ENCODE measurements around the gene ST6GAL1.
"Not testable (repeated sequence)": the region's sequence is repeated elsewhere in the genome, so short reads cannot be mapped to it uniquely, and the experiment has no call there.

Gene ST6GAL1

DNA sequence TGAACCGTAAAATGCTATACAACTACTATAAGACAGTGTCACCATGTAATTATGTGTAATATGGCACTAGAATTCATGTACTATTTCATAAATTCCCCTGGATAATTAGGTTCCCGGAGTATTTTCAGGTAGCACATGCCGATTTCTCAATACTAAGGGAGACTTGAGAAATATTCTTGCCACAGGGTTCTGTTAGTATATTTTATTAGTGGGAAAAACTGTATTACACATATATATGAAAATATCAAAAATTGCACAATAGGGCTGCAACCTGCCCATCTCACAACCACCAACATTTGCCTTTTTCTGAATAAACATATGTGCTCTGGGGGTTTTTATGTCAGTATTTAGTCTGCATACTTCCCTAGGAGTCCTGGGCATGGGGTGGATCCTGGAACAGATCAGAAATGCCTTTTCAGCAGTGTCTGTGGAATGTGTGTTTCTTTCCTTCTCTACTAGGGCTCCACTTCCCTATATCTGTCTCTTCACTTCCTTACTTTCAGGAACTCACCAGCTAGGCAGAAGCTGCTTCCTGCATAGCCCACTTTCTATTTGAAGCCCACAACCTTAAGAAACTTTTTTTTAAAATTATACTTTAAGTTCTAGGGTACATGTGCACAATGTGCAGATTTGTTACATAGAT, 121.5 kb downstream of the ST6GAL1 start:
- TF ChIP-seq, protein P1, sequence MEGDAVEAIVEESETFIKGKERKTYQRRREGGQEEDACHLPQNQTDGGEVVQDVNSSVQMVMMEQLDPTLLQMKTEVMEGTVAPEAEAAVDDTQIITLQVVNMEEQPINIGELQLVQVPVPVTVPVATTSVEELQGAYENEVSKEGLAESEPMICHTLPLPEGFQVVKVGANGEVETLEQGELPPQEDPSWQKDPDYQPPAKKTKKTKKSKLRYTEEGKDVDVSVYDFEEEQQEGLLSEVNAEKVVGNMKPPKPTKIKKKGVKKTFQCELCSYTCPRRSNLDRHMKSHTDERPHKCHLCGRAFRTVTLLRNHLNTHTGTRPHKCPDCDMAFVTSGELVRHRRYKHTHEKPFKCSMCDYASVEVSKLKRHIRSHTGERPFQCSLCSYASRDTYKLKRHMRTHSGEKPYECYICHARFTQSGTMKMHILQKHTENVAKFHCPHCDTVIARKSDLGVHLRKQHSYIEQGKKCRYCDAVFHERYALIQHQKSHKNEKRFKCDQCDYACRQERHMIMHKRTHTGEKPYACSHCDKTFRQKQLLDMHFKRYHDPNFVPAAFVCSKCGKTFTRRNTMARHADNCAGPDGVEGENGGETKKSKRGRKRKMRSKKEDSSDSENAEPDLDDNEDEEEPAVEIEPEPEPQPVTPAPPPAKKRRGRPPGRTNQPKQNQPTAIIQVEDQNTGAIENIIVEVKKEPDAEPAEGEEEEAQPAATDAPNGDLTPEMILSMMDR (conservative IDR thresholded peaks at IDR 0.05; ENCODE audit: low read depth, low read length): no peak
- H3K4me3 ChIP-seq (ENCODE audit: low read depth, low read length): no peak overlapping the region
- no peak for DNase-seq (ENCODE audit: low read depth)

DNA sequence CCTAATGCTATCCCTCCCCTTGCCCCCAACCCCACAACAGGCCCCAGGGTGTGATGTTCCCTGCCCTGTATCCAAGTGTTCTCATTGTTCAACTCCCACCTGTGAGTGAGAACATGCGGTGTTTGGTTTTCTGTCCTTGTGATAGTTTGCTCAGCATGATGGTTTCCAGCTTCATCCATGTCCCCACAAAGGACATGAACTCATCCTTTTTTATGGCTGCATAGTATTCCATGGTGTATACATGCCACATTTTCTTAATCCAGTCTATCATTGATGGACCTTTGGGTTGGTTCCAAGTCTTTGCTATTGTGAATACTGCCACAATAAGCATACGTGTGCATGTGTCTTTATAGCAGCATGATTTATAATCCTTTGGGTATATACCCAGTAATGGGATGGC, 122.1 kb downstream of the ST6GAL1 start:
- not testable (repeated sequence) for H3K4me3 ChIP-seq (ENCODE audit: low read depth, low read length); DNase-seq (ENCODE audit: low read depth)

DNA sequence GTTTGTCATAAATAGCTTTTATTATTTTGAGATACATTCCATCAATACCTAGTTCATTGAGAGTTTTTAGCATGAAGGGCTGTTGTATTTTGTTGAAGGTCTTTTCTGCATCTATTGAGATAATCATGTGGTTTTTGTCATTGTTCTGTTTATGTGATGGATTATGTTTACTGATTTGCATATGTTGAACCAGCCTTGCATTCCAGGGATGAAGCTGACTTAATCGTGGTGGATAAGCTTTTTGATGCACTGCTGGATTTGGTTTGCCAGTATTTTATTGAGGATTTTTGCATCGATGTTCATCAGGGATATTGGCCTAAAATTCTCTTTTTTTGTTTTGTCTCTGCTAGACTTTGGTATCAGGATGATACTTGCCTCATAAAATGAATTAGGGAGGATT, 124.1 kb downstream of the ST6GAL1 start:
- not testable (repeated sequence) for H3K4me3 ChIP-seq (ENCODE audit: low read depth, low read length); DNase-seq (ENCODE audit: low read depth)

DNA sequence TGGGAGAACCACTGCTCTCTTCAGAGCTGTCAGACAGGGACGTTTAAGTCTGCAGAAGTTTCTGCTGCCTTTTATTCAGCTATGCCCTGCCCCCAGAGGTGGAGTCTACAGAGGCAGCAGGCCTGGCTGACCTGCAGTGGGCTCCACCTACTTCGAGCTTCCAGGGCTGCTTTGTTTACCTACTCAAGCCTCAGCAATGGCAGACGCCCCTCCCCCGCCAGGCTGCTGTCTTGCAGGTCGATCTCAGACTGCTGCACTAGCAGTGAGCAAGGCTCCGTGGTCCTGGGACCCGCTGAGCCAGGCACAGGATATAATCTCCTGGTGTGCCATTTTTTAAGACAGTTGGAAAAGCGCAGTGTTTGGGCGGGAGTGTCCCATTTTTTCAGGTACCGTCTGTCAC, 127.5 kb downstream of the ST6GAL1 start:
- DNase-seq (ENCODE audit: low read depth): not testable (repeated sequence)

GRCh38 chr3:187061748-187062147, 131.4 kb downstream of the ST6GAL1 start:
- TF ChIP-seq, protein P1 (conservative IDR thresholded peaks at IDR 0.05; ENCODE audit: low read depth, low read length): no peak
- no peak for DNase-seq (ENCODE audit: low read depth)
- H3K4me3 ChIP-seq (ENCODE audit: low read depth, low read length): no peak overlapping the region

More for the DNA sequence above, 127.5 kb downstream of the ST6GAL1 start:
- not testable (repeated sequence) for H3K4me3 ChIP-seq (ENCODE audit: low read depth, low read length)

DNA sequence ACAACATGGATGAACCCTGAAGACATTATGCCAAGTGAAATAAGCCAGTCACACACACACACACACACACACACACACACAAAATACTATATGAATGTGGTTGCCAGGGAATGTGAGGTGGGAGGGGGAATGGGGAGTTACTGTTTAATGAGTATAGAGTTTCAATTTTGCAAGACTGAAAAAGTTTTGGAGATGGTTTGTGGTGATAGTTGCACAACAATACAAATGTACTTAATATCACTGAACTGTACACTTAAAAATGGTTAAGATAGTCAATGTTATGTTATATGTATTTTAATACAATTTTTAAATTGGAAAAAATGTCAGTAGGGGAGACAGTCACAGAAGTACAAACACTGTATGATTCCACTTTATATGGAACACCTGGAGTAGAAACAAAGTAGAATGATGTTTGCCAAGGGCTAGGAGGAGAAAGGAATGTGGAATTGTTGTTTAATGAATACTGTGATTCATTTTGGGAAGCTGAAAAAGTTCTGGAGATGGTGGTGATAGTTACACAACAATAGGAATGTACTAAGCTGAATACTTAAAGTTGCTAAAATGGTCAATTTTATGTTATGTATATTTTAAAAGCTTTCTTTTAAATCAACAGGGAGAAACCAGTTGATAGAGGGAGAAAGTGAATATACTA, 132.3 kb downstream of the ST6GAL1 start:
- DNase-seq (ENCODE audit: low read depth): peak; percentile 97
- H3K4me3 ChIP-seq (ENCODE audit: low read depth, low read length): no peak overlapping the region
- TF ChIP-seq, protein P1 (conservative IDR thresholded peaks at IDR 0.05; ENCODE audit: low read depth, low read length): no peak

DNA sequence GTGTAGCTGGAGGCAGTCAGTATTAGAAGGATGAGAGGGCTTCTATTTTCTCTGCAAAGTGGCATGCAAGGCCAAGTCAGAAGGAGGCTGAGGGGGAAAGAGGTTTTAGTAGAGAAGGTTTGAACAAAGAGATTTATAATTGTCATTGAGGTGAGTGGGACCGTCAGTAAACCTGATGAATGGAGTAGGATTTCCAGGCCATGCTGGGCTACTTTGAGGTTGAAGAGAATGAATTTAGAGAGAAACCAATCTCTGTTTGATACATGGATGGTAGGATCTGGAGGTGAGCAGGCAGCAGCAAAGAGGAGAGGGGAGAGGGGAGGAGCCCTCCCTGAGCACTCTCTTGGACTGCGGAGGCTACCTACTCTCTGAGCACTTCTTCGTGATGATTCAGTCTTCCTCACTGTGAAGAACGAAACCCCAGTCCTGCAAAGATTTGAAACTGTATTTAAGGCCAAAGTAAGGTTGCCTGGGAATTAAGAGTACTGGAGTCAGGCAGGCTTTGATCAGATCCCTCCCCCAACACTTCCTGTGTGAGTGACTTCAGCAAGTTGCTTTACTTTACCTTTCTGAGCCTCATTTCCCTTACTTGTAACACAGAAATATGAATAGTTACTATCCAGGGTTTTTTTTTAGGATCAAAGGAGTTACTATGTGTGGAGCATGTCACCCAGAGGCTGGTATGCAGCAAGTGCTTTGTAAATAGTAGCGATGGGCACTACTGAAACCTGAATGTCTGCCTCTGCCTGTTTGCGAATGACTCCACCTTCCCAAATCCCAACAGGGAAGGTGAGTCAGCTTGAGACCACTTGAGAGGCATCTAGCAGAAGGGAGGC, 133.2 kb downstream of the ST6GAL1 start:
- H3K4me3 ChIP-seq (ENCODE audit: low read depth, low read length): no peak overlapping the region
- DNase-seq (ENCODE audit: low read depth): peak; percentile 77
- TF ChIP-seq, protein P1 (conservative IDR thresholded peaks at IDR 0.05; ENCODE audit: low read depth, low read length): no peak

DNA sequence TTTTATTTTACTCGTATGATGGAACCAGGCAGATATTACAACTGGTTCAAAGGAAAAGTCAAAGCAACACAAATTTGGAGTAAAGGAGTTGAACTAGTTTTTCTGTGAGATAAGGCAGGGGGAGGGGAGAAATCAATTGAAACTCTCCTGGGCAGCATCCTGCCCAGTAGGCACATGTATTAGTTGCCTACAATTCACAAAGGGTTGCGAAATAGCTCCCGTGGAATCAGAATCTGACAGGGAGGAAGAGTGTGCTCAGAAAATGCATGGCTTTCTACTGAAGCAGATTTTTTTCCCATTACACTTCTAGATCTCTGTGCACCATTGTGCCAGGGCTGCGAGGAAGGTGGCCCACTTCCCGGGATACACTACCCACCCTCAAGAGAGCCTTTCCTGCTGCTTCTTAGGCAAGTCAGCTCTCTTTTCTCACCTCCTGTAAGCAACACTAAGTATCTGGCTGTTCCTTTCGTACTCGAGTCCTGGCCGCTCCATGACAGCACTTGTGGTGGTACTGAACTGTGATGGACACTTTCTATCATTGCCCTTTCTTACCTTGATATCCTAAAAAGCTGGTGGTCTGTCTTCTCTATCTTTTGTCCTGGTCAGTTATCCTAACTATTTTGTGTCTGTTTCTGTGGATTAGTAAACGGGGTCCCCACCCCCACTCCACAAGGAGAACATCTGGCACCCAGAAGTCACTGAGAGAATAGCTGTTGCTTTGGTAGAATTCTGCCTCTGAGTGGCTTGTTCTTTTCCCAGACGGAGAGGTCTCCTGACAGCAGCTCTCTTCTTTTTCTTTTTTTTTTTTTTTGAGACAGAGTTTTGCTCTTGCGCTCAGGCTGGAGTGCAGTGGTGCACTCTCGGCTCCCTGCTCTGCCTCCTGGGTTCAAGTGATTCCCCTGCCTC, 134.1 kb downstream of the ST6GAL1 start:
- H3K4me3 ChIP-seq (ENCODE audit: low read depth, low read length): no peak overlapping the region
- TF ChIP-seq, protein P1 (conservative IDR thresholded peaks at IDR 0.05; ENCODE audit: low read depth, low read length): no peak
- peak; percentile 42 for DNase-seq (ENCODE audit: low read depth)

Data from choroid plexus epithelial cell (primary cell).